ENCODE data around the gene COL6A2.

COL6A2 gene

DNA sequence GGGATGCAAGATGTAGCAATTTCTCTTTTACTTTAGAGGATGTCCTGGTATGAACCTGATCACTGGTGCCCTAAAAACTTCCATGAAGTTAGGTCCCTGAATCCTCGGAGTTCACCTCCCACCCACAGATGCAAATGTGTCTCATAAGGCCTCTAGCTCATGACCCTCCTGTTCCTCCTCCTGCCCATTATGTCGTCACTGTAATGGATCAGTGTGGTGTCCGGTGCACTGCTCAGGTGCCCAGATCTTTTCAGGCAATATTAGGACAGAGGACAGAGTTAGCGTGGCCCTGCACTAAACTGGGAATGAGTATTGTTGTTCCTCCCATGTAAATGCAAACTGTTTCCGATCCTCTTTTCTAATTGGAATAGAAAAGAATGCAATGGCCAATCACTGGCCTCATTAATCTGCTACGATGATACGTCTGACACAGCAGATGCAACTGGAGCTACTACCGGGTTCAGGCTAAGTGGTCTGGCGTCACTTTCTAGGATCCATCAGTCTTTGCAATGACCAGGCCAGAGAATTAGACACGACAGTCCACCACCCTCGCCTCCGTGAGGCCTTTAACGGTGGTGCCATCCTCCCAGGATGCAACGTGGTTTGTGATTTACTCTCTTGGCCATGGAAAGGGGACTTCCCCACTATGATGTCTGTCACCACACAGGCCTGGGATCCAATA is 3.4 kb upstream of the COL6A2 start:
- no peak overlapping the region for H3K9ac ChIP-seq (ENCODE audit: low read depth in 1 of 2, low read length in 2 of 2)
- H3K36me3 ChIP-seq (ENCODE audit: control insufficient read depth in 2 of 2, insufficient read depth in 2 of 2, low read length in 2 of 2): no peaks in the 10 kb centered on the region
- peaks cover 2 to 3% of the 10 kb centered on the region in 2 donors for H3K27me3 ChIP-seq (ENCODE audit: control insufficient read depth in 2 of 2, insufficient read depth in 2 of 2, low read length in 2 of 2)
- peaks cover 0 to 2% of the 10 kb centered on the region in 2 donors for H3K4me1 ChIP-seq (ENCODE audit: control insufficient read depth in 2 of 2, insufficient read depth in 2 of 2, low read length in 2 of 2)
- no peak overlapping the region for H3K4me3 ChIP-seq (ENCODE audit: low read length in 2 of 2)
- peak overlapping the region in 1 of 2 donors; percentile 91 for H3K27ac ChIP-seq (ENCODE audit: low read depth in 2 of 2, low read length in 2 of 2)
- H3K9me3 ChIP-seq (ENCODE audit: control insufficient read depth in 2 of 2, low read length in 2 of 2): no peaks in the 10 kb centered on the region

GRCh38 chr21:46095083-46095719 is 2.7 kb upstream of the COL6A2 start:
- H3K27me3 ChIP-seq (ENCODE audit: control insufficient read depth in 2 of 2, insufficient read depth in 2 of 2, low read length in 2 of 2): peaks cover 2 to 6% of the 10 kb centered on the region in 2 donors
- peaks cover 0 to 2% of the 10 kb centered on the region in 2 donors for H3K4me1 ChIP-seq (ENCODE audit: control insufficient read depth in 2 of 2, insufficient read depth in 2 of 2, low read length in 2 of 2)
- H3K9me3 ChIP-seq (ENCODE audit: control insufficient read depth in 2 of 2, low read length in 2 of 2): no peaks in the 10 kb centered on the region
- no peak overlapping the region for H3K4me3 ChIP-seq (ENCODE audit: low read length in 2 of 2)
- H3K36me3 ChIP-seq (ENCODE audit: control insufficient read depth in 2 of 2, insufficient read depth in 2 of 2, low read length in 2 of 2): no peaks in the 10 kb centered on the region
- no peak overlapping the region for H3K9ac ChIP-seq (ENCODE audit: low read depth in 1 of 2, low read length in 2 of 2)
- no peak overlapping the region for H3K27ac ChIP-seq (ENCODE audit: low read depth in 2 of 2, low read length in 2 of 2)

- Histone ChIP-seq H3K27me3 (ENCODE audit: control insufficient read depth in 2 of 2, insufficient read depth in 2 of 2, low read length in 2 of 2) (peaks cover 6 to 8% of the 10 kb centered on the region in 2 donors), H3K36me3 (ENCODE audit: control insufficient read depth in 2 of 2, insufficient read depth in 2 of 2, low read length in 2 of 2) (no peaks in the 10 kb centered on the region), H3K27ac (ENCODE audit: low read depth in 2 of 2, low read length in 2 of 2) (no peak overlapping the region)
Observed at GRCh38 chr21:46095814-46096595, 1.9 kb upstream of the COL6A2 start.

GRCh38 chr21:46096596-46097335 is 1.1 kb upstream of the COL6A2 start:
- peak overlapping the region in 1 of 2 donors; percentile 15 for H3K4me3 ChIP-seq (ENCODE audit: low read length in 2 of 2)
- H3K9me3 ChIP-seq (ENCODE audit: control insufficient read depth in 2 of 2, low read length in 2 of 2): no peaks in the 10 kb centered on the region
- H3K9ac ChIP-seq (ENCODE audit: low read depth in 1 of 2, low read length in 2 of 2): peak overlapping the region in 1 of 2 donors; percentile 31
- no peaks in the 10 kb centered on the region for H3K36me3 ChIP-seq (ENCODE audit: control insufficient read depth in 2 of 2, insufficient read depth in 2 of 2, low read length in 2 of 2)
- peaks cover 0 to 2% of the 10 kb centered on the region in 2 donors for H3K4me1 ChIP-seq (ENCODE audit: control insufficient read depth in 2 of 2, insufficient read depth in 2 of 2, low read length in 2 of 2)
- H3K27me3 ChIP-seq (ENCODE audit: control insufficient read depth in 2 of 2, insufficient read depth in 2 of 2, low read length in 2 of 2): peaks cover 6 to 8% of the 10 kb centered on the region in 2 donors
- H3K27ac ChIP-seq (ENCODE audit: low read depth in 2 of 2, low read length in 2 of 2): peak overlapping the region; percentile 57 to 77

More at GRCh38 chr21:46095814-46096595, 1.9 kb upstream of the COL6A2 start:
- Histone ChIP-seq H3K4me3 (ENCODE audit: low read length in 2 of 2) (no peak overlapping the region), H3K9me3 (ENCODE audit: control insufficient read depth in 2 of 2, low read length in 2 of 2) (no peaks in the 10 kb centered on the region), H3K4me1 (ENCODE audit: control insufficient read depth in 2 of 2, insufficient read depth in 2 of 2, low read length in 2 of 2) (peaks cover 0 to 2% of the 10 kb centered on the region in 2 donors), H3K9ac (ENCODE audit: low read depth in 1 of 2, low read length in 2 of 2) (no peak overlapping the region)

GRCh38 chr21:46098303-46099141 is 610 bp downstream of the COL6A2 start:
- Histone ChIP-seq H3K4me1 (ENCODE audit: control insufficient read depth in 2 of 2, insufficient read depth in 2 of 2, low read length in 2 of 2) (no peaks in the 10 kb centered on the region), H3K9me3 (ENCODE audit: control insufficient read depth in 2 of 2, low read length in 2 of 2) (no peaks in the 10 kb centered on the region), H3K36me3 (ENCODE audit: control insufficient read depth in 2 of 2, insufficient read depth in 2 of 2, low read length in 2 of 2) (no peaks in the 10 kb centered on the region), H3K4me3 (ENCODE audit: low read length in 2 of 2) (peak overlapping the region; percentile 35 to 66), H3K9ac (ENCODE audit: low read depth in 1 of 2, low read length in 2 of 2) (peak overlapping the region; percentile 47 to 57), H3K27me3 (ENCODE audit: control insufficient read depth in 2 of 2, insufficient read depth in 2 of 2, low read length in 2 of 2) (peaks cover 6 to 8% of the 10 kb centered on the region in 2 donors), H3K27ac (ENCODE audit: low read depth in 2 of 2, low read length in 2 of 2) (peak overlapping the region; percentile 77 to 80)

- peaks cover 6 to 8% of the 10 kb centered on the region in 2 donors for H3K27me3 ChIP-seq (ENCODE audit: control insufficient read depth in 2 of 2, insufficient read depth in 2 of 2, low read length in 2 of 2)
- peak overlapping the region; percentile 37 to 39 for H3K4me3 ChIP-seq (ENCODE audit: low read length in 2 of 2)
- peak overlapping the region in 1 of 2 donors; percentile 55 for H3K27ac ChIP-seq (ENCODE audit: low read depth in 2 of 2, low read length in 2 of 2)
Observed at GRCh38 chr21:46099476-46099875, 1.6 kb downstream of the COL6A2 start.

DNA sequence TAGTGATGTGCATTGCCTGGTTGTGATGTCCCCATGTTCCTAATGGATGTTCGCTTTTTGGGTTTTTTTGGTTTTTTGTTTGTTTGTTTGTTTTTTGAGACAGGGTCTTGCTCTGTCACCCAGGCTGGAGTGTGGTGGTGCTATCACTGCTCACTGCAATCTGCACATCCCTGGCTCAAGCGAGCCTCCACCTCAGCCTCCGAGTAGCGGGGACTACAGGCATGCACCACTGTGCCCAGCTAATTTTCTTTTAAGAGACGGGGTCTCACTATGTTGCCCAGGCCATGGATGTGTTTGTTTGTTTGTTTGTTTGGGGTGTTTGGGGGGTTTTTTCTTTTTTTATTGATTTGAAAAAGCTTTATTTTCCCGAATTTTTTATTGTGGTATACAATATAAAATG is 2.1 kb downstream of the COL6A2 start:
- Histone ChIP-seq H3K27me3 (ENCODE audit: control insufficient read depth in 2 of 2, insufficient read depth in 2 of 2, low read length in 2 of 2) (peaks cover 6 to 8% of the 10 kb centered on the region in 2 donors), H3K4me3 (ENCODE audit: low read length in 2 of 2) (no peak overlapping the region), H3K9me3 (ENCODE audit: control insufficient read depth in 2 of 2, low read length in 2 of 2) (no peaks in the 10 kb centered on the region), H3K27ac (ENCODE audit: low read depth in 2 of 2, low read length in 2 of 2) (no peak overlapping the region), H3K36me3 (ENCODE audit: control insufficient read depth in 2 of 2, insufficient read depth in 2 of 2, low read length in 2 of 2) (no peaks in the 10 kb centered on the region), H3K4me1 (ENCODE audit: control insufficient read depth in 2 of 2, insufficient read depth in 2 of 2, low read length in 2 of 2) (no peaks in the 10 kb centered on the region), H3K9ac (ENCODE audit: low read depth in 1 of 2, low read length in 2 of 2) (no peak overlapping the region)

More at GRCh38 chr21:46099476-46099875, 1.6 kb downstream of the COL6A2 start:
- Histone ChIP-seq H3K9ac (ENCODE audit: low read depth in 1 of 2, low read length in 2 of 2) (no peak overlapping the region), H3K4me1 (ENCODE audit: control insufficient read depth in 2 of 2, insufficient read depth in 2 of 2, low read length in 2 of 2) (no peaks in the 10 kb centered on the region), H3K36me3 (ENCODE audit: control insufficient read depth in 2 of 2, insufficient read depth in 2 of 2, low read length in 2 of 2) (no peaks in the 10 kb centered on the region), H3K9me3 (ENCODE audit: control insufficient read depth in 2 of 2, low read length in 2 of 2) (no peaks in the 10 kb centered on the region)

DNA sequence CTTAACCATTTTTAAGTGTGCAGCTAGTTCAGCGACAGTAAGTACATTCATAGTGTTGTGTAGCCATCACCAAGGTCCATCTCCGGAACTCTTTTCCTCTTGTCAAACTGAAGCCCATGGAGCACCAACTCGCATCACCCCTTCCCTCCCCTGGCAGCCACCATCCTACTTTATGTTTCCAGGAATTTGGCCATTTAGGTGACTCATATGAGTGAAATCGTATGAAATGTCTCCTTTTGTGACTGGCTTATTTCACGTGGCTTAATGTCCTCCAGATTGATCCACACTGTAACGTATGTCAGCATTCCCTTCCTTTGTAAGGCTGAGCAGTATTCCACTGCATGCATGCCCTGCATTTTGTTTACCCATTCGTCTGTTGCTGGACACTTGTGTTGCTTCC is 2.5 kb downstream of the COL6A2 start:
- no peaks in the 10 kb centered on the region for H3K9me3 ChIP-seq (ENCODE audit: control insufficient read depth in 2 of 2, low read length in 2 of 2)
- no peaks in the 10 kb centered on the region for H3K36me3 ChIP-seq (ENCODE audit: control insufficient read depth in 2 of 2, insufficient read depth in 2 of 2, low read length in 2 of 2)
- no peak overlapping the region for H3K9ac ChIP-seq (ENCODE audit: low read depth in 1 of 2, low read length in 2 of 2)
- H3K27ac ChIP-seq (ENCODE audit: low read depth in 2 of 2, low read length in 2 of 2): no peak overlapping the region
- H3K4me3 ChIP-seq (ENCODE audit: low read length in 2 of 2): peak overlapping the region in 1 of 2 donors; percentile 5
- no peaks in the 10 kb centered on the region for H3K4me1 ChIP-seq (ENCODE audit: control insufficient read depth in 2 of 2, insufficient read depth in 2 of 2, low read length in 2 of 2)
- peaks cover 6 to 8% of the 10 kb centered on the region in 2 donors for H3K27me3 ChIP-seq (ENCODE audit: control insufficient read depth in 2 of 2, insufficient read depth in 2 of 2, low read length in 2 of 2)

GRCh38 chr21:46100906-46101305 is 3.0 kb downstream of the COL6A2 start:
- H3K27me3 ChIP-seq (ENCODE audit: control insufficient read depth in 2 of 2, insufficient read depth in 2 of 2, low read length in 2 of 2): peaks cover 6 to 8% of the 10 kb centered on the region in 2 donors
- no peaks in the 10 kb centered on the region for H3K4me1 ChIP-seq (ENCODE audit: control insufficient read depth in 2 of 2, insufficient read depth in 2 of 2, low read length in 2 of 2)
- no peaks in the 10 kb centered on the region for H3K9me3 ChIP-seq (ENCODE audit: control insufficient read depth in 2 of 2, low read length in 2 of 2)
- H3K36me3 ChIP-seq (ENCODE audit: control insufficient read depth in 2 of 2, insufficient read depth in 2 of 2, low read length in 2 of 2): no peaks in the 10 kb centered on the region
- no peak overlapping the region for H3K9ac ChIP-seq (ENCODE audit: low read depth in 1 of 2, low read length in 2 of 2)
- no peak overlapping the region for H3K27ac ChIP-seq (ENCODE audit: low read depth in 2 of 2, low read length in 2 of 2)
- H3K4me3 ChIP-seq (ENCODE audit: low read length in 2 of 2): peak overlapping the region in 1 of 2 donors; percentile 5
